Gastrocnemius medialis (tissue), 4 donors: ENCODE measurements around the gene TKTL2.

Source experiments
- POLR2A ChIP-seq, 2 donors: fragments of 450-650 bp; IDR thresholded peaks; one replicate each; pipeline ENCODE4 v1.6.1; 2017; ENCODE audit warnings: antibody characterized with exemption in 2 of 2, mild to moderate bottlenecking in 2 of 2, moderate library complexity in 2 of 2
- TF ChIP-seq, protein P1 (sequence below), 5 experiments: fragments of 450-650 bp in 3 of 5; fragments of 200-600 bp in 2 of 5; sonication (generic) in 2 of 5; IDR thresholded peaks in 4 of 5; conservative IDR thresholded peaks in 1 of 5; 1 replicate in 4 of 5; 2 replicates in 1 of 5; pipeline ENCODE4 v1.5.1; 2016 to 2019; ENCODE audit warnings: antibody characterized with exemption in 5 of 5, mild to moderate bottlenecking in 3 of 5, moderate library complexity in 3 of 5

DNA sequence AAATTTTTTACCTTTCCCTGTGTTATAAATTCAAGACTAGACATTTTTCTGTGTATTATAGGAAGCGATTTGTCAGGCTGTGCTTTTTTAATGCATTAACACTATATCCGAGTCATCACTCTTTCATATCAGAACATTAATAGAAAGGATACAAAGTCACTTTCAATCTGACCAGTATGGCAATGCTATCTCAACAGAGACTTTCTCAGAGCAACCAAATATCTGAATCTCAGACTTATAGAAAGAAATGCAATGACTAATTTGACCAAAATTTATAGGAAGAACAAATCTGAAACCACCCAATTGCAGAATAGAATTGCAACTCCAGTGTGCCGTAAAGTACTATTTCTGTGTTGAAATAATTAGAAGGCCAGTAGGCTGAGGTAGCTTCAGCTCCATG lies 473 bp upstream of the TKTL2 start:
- TF ChIP-seq, protein P1, sequence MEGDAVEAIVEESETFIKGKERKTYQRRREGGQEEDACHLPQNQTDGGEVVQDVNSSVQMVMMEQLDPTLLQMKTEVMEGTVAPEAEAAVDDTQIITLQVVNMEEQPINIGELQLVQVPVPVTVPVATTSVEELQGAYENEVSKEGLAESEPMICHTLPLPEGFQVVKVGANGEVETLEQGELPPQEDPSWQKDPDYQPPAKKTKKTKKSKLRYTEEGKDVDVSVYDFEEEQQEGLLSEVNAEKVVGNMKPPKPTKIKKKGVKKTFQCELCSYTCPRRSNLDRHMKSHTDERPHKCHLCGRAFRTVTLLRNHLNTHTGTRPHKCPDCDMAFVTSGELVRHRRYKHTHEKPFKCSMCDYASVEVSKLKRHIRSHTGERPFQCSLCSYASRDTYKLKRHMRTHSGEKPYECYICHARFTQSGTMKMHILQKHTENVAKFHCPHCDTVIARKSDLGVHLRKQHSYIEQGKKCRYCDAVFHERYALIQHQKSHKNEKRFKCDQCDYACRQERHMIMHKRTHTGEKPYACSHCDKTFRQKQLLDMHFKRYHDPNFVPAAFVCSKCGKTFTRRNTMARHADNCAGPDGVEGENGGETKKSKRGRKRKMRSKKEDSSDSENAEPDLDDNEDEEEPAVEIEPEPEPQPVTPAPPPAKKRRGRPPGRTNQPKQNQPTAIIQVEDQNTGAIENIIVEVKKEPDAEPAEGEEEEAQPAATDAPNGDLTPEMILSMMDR (IDR thresholded peaks at IDR 0.05 in 4 of 5, conservative IDR thresholded peaks at IDR 0.05 in 1 of 5), result no peak
- TF ChIP-seq POLR2A (IDR thresholded peaks at IDR 0.05), result no peak
